GM10266 (cell line): ENCODE data around the gene DIAPH2.

Experiments used
- DNase-seq: peaks from one replicate; pipeline ENCODE4 v3.0.0; 2012; ENCODE audit errors: extremely low spot score
- TF ChIP-seq, protein P1 (sequence below): IDR thresholded peaks from 2 replicates; pipeline ENCODE4 v1.5.1; 2012; ENCODE audit warnings: mild to moderate bottlenecking, low read depth; ENCODE audit not compliant: control insufficient read depth, insufficient read depth; ENCODE audit errors: missing control alignments

DIAPH2 gene

GRCh38 chrX:97452283-97452682, 767.6 kb downstream of the DIAPH2 start:
- DNase-seq = peak; percentile 2
- TF ChIP-seq, protein P1, sequence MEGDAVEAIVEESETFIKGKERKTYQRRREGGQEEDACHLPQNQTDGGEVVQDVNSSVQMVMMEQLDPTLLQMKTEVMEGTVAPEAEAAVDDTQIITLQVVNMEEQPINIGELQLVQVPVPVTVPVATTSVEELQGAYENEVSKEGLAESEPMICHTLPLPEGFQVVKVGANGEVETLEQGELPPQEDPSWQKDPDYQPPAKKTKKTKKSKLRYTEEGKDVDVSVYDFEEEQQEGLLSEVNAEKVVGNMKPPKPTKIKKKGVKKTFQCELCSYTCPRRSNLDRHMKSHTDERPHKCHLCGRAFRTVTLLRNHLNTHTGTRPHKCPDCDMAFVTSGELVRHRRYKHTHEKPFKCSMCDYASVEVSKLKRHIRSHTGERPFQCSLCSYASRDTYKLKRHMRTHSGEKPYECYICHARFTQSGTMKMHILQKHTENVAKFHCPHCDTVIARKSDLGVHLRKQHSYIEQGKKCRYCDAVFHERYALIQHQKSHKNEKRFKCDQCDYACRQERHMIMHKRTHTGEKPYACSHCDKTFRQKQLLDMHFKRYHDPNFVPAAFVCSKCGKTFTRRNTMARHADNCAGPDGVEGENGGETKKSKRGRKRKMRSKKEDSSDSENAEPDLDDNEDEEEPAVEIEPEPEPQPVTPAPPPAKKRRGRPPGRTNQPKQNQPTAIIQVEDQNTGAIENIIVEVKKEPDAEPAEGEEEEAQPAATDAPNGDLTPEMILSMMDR = no peak

DNA sequence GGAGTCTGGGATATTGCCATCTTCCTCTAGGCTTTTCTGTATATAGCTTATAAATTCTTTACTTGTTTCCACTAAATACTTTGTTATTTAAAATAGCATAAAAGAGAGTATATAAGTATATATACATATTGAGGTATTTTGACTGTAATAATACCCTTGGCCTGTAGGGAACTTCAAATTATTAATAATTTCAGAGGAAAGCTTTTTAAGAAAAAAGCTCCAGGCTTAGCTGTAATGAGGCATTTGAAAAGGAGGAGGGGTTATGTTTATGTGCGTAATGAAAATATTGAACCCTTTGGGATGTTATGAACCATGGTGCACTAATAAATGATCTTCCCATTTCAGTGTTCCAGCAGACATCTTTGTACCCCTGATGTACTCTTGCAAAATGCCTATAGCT, 777.1 kb downstream of the DIAPH2 start:
- TF ChIP-seq, protein P1 = no peak
- DNase-seq = no peak

DNA sequence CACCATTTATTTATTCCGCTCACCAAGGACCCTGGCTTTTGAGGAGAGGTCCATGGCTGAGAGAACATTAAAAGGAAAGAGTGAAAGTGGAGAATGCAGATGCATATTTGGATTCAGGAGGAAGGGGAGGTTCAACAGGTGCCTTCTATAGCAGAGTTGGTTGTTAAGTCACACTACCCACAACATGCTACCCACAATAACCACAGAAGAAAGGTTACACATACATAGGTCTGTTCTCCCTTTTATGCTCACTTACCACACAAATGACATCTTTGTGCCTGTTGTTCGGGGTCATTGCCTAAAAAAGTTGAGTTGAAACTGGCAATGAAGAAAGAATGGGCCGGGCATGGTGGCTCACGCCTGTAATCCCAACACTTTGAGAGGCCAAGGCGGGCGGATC, 786.4 kb downstream of the DIAPH2 start:
- DNase-seq = no peak
- TF ChIP-seq, protein P1 = no peak

GRCh38 chrX:97474933-97475332, 790.3 kb downstream of the DIAPH2 start:
- TF ChIP-seq, protein P1 = no peak
- DNase-seq = no peak

- DNase-seq = no peak
- TF ChIP-seq, protein P1 = no peak
Observed at GRCh38 chrX:97479106-97479890, 794.7 kb downstream of the DIAPH2 start.

- TF ChIP-seq, protein P1 = no peak
Observed at GRCh38 chrX:97481228-97481627, 796.6 kb downstream of the DIAPH2 start.

GRCh38 chrX:97482666-97483300, 798.1 kb downstream of the DIAPH2 start:
- no peak for DNase-seq
- TF ChIP-seq, protein P1 = no peak

More at GRCh38 chrX:97481228-97481627, 796.6 kb downstream of the DIAPH2 start:
- DNase-seq = no peak
